ENCODE data around the gene AGK. TPM values are rescaled to one million over a fixed set of nuclear protein-coding genes. Genes with fewer than 3 reads are reported as not detected.
A peak's percentile ranks its signal among the peaks of the same experiment; 100 is the strongest.
"Not testable (repeated sequence)": the region's sequence is repeated elsewhere in the genome, so short reads cannot be mapped to it uniquely, and the experiment has no call there.

AGK gene
- total RNA-seq, 1 experiment from 2014 or later: 42.2 TPM

DNA sequence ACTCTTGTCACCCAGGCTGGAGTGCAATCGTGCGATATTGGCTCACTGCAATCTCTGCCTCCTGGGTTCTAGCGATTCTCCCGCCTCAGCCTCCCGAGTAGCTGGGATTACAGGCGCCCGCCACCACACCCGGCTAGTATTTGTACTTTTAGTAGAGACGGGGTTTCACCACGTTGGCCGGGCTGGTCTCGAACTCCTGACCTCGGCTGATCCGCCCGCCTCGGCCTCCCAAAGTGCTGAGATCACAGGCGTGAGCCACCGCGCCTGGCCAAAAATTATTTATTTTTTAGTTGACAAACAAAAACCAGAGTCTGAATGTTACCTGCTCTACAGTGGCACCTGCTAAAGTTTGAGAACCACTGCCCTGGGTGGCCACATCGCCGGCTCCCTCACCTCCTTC is 96.5 kb downstream of the AGK start:
- not testable (repeated sequence) for DNase-seq (ENCODE audit: low read depth)

DNA sequence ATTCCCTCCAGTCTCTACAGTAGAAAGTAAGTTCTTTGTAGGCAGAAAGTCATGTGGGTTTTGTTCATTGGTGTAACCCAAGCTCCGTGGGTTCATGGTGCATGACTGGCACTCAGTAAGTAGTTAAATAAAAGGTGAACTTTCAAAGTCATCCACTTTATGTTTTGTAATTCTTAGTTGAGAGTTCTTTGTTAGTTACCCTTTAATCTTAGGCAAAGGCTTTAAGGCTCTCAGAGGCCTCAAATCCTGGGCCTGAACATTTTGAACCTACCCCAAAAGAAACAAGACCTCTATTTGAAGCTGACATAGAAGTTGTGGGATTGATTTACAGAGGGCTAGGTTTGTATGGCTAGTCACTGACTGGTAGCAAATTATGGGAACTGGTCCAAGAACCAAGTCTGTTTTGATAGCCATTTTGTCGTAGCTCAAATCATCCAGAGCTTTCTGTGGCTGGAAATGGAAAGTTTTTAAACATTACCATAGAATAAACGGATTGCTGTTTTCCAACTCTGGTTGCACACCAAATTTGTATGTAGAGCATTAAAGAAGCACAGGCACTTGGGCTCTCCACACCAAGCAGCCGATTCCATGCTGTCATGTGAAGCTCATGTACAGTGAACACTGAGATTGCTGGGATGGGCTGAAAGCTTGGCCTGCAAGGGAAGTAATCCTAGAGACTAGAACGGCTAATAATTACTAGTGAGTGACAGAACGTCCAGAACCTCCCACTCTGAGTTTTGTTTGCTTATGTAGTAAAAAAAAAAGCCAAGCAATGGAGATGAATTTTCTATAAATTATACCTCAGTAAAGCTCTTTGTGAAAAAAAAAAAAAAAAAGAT is 97.3 kb downstream of the AGK start:
- DNase-seq (ENCODE audit: low read depth): no peak

DNA sequence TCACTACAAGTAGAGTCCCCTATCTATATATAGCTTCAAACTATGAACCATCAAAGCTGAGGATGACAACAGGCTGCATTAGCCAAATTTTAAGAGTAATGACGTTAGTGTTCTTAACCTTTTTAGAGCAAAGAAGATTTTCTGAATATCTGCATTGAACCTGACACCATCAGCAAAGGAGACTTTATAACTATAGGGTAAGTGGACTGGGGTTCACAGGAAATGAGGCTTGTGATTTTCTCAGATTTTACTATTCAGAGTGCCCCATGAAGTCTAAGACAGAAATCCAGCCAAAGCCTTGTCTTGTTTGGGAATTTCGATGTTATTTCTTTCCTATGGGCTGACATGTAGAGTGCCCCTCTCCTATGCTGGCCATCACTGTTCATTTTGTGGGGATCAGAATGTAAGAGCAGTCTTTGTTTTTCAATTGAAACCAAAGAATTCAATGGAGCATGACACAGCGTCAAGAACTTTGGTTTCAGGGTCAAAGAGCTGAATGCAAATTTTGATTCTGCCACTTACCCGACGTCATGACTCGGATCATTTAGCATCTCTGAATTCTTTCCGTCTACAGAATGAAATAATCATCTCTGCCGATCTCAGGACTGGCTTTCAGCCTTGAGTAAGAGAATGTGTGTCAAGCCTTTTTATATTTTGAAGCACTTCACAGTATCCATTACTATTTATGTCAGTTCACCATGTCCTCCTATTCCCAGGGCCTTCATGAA is 98.1 kb downstream of the AGK start:
- peak; percentile 20 for DNase-seq (ENCODE audit: low read depth)

DNA sequence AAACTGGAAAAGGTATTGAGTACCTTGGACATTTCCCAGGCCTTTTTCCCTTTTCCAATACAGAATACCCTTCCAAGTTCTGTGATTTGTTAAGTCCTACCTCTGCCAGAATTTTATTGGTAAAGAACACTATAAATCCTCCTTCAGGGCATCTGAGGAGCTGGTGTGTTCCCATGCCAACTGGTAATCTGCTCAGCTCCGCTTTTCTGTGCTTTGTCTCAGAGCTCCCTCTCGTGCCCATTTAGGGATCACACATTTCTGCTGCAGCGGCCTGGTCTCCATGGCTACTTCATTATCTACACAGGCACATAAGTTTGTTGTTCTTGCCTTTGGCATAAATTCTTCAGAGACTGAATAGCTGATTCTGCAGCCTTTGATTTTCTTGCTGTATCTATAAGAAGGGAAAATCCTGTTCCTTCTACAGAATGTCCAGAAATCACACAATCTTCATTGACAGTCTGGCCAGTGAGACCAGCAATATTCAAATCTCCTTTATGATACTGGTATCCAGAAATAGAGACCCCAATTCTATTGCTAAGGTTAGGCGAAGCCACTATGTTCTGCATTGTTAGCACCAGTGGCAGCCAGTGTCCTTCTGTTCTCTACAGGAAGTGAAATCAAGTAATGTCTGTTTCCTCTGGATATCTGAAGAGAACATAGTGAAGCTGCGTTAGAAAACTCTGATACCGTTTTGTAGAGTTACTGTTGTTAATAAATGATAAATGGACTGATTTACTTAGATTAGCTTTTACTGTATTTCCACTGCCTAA is 98.8 kb downstream of the AGK start:
- DNase-seq (ENCODE audit: low read depth): peak; percentile 90

- DNase-seq (ENCODE audit: low read depth): no peak
Measured at GRCh38 chr7:141651417-141651816, 100.2 kb downstream of the AGK start.

- no peak for DNase-seq (ENCODE audit: low read depth)
Measured at GRCh38 chr7:141652691-141653090, 101.5 kb downstream of the AGK start.

- DNase-seq (ENCODE audit: low read depth): peak; percentile 59
Measured at GRCh38 chr7:141654551-141654950, 103.3 kb downstream of the AGK start.

GRCh38 chr7:141659501-141659900 is 108.3 kb downstream of the AGK start:
- no peak for DNase-seq (ENCODE audit: low read depth)

DNA sequence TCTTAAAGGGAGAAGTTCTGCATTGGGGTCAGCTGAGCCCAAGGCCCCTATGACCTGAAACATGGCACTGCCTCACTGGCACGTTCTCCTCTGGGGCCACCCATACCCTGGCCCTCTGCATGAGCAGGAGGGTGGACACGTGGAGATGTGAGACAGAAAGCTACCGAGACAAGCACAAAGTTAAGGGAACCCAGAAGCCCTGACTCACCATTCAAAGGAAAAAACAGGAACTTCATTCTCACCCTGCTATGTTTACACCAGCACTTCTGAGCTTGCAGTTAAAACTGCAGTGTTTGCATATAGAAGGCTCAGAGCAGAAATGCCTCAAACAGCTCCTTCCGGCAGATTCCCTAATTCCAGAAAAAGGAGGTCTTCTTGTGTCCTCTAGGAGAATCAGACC is 109.0 kb downstream of the AGK start:
- no peak for DNase-seq (ENCODE audit: low read depth)

DNA sequence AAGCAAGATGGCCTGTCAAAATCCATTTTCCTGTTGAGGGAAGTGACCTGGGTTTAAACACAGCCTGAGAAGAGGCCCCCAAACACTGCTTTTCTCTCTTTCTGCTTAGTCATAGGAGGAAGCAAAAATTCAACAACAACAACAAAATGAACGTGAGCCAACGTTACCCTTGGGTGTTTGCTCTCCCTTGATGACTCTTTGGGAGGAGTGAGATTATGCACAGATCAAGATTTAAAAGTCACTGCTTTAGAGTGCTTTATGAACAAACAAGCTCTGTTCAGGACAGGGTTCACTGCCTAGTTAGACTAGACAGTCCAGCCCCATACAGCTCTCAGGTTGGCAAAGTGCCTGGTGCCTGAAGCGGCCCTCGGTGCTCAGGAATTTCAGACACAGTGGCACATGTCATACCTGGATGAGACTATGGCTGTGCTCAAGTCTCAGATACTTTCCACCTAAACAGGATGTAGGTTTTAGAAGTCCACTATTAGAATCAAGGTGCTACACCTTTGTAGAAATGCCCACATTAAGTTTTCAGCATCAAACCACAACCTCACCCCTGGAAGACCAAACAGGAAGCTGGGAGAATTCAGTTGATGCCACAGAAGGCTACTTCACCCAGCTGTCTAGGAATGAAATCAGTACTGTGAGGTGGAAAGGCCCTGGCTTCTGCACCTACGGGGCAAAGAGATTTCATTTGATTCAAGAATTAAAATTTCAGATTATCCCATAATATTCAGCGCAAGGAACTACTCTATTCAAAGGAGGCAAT is 112.1 kb downstream of the AGK start:
- DNase-seq (ENCODE audit: low read depth): no peak

GRCh38 chr7:141664450-141664849 is 113.2 kb downstream of the AGK start:
- no peak for DNase-seq (ENCODE audit: low read depth)

- DNase-seq (ENCODE audit: low read depth): no peak
Measured at GRCh38 chr7:141665208-141666035, 114.2 kb downstream of the AGK start.

- DNase-seq (ENCODE audit: low read depth): no peak
Measured at GRCh38 chr7:141666071-141666470, 114.9 kb downstream of the AGK start.

GRCh38 chr7:141668853-141669252 is 117.6 kb downstream of the AGK start:
- DNase-seq (ENCODE audit: low read depth): no peak

- DNase-seq (ENCODE audit: low read depth): no peak
Measured at GRCh38 chr7:141671705-141672496, 120.7 kb downstream of the AGK start.

DNA sequence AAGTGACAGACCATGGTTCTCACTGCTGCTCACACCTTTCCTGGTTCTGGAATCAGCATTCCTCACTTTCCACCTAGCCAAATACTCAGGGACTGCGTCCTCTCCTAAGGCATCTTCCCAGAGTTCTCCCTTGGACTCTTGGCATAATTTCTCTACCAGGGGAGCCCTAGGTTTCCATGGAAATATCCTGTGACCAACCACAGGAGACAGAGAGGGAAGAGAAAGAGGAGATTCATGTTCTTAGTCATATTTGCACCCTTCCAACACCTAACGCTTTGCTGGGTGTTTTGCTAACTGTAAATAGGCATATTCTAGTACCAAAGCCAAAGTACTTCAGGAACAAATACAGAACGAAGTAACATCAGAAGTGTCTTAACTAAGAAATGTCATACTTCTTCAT is 122.1 kb downstream of the AGK start:
- DNase-seq (ENCODE audit: low read depth): no peak

GRCh38 chr7:141674171-141674671 is 123.0 kb downstream of the AGK start:
- DNase-seq (ENCODE audit: low read depth): peak; percentile 26

DNA sequence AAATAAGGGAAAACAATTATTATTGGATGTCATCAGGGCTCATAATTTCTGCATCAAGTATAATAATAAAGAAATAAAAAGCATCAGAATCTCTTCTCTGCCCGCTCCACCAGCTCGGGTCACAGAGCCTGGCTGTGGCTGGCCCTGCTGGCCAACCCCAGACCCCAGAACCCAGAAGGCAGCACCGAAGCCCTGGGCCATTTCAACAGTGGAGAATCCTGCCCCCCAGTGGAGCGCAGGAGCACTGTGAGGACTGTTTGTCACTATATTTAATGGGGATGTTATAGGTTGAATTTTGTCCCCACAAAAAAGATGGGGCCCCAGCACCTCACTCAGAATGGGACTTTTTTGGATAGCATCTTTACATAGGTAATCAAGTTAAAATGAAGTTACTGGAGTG is 123.5 kb downstream of the AGK start:
- no peak for DNase-seq (ENCODE audit: low read depth)

DNA sequence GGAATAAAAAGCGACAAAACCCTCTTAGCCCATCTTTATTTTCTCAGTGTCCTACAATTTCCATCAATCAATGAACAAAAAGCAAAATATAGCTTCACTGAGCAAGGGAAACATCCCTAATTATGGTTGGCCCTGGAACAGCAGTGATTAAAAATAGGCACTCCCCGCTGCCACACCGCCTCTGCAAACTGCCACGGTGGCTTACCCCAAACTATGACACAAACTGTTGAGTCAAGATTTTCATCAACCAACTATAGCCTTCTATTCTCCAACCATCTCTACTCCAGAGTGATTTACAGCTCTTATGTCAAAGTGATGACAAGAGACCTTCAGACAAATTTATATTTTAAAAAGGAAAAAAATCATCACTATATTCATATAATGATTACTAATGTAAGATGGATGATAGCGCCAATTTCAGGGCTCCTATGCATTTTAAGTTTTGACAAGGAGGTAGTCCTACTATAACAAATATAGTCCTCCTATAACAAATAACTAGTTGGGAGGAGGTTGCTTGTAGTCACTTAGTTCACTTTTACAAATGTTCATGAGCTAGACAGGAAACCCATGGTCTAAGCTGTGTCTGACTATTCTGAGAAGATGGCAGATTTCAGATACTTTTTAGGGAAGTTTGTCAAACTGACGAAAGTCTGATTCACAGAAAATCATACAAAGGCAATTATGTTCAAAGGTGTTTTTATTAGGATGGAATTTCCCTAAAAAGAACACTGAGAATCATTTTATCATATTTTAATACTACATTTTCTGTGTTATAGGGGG is 124.4 kb downstream of the AGK start:
- no peak for DNase-seq (ENCODE audit: low read depth)

Data from M059J (cell line).